GM12875 (cell line): ENCODE measurements around the gene RARS2.

Experiments used
- H3K4me3 ChIP-seq: one replicate; pipeline ENCODE4 v1.5.1; 2011; ENCODE audit warnings: low read depth, low read length, control low read depth
- TF ChIP-seq, protein P1 (sequence below): IDR thresholded peaks from 2 replicates; pipeline ENCODE4 v1.5.1; 2011; ENCODE audit warnings: low read depth, mild to moderate bottlenecking, control low read depth, inconsistent platforms, low read length, moderate library complexity, borderline replicate concordance; ENCODE audit not compliant: insufficient read depth

Gene RARS2, protein sequence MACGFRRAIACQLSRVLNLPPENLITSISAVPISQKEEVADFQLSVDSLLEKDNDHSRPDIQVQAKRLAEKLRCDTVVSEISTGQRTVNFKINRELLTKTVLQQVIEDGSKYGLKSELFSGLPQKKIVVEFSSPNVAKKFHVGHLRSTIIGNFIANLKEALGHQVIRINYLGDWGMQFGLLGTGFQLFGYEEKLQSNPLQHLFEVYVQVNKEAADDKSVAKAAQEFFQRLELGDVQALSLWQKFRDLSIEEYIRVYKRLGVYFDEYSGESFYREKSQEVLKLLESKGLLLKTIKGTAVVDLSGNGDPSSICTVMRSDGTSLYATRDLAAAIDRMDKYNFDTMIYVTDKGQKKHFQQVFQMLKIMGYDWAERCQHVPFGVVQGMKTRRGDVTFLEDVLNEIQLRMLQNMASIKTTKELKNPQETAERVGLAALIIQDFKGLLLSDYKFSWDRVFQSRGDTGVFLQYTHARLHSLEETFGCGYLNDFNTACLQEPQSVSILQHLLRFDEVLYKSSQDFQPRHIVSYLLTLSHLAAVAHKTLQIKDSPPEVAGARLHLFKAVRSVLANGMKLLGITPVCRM

DNA sequence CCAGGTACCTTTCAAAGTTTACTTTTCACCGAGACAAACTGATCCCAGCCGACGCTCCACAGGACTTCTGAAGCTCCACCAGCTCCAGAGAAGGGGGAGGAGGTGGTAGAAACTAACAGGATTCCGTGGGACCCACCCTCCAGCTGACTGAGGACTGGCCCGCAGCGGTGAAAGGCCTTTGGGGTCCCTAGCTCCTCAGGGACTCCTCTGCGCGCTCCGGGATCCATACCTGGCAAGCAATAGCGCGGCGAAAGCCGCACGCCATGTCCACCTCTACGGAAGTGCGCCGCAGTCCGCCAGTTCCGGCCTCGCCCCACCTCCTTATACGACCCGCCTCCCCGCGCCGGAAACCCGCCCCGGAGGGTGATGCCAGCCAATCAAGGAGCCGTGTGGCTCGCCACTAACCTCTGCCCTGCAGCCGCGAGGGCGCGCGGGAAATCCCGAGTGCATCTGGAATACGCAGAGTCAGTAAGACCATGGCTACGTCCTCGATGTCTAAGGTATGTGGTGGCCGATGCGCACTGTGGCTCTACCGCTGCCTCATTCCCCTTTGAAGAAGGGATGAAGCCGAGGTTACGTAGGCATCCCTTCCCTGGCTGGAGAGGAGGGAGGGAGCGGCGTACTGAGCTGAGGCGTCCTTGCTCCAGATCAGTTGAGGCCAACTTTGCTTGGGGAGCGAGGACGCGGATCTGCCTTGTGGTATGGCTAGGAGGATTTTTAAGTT, at the start of gene RARS2, which contains the start of gene ORC3:
TSS of gene RARS2 (minus strand) at position 295 of the 724 bp plus-strand sequence. CDS start at position 265, 30 bp downstream.
TSS of gene ORC3 (plus strand) at position 443 of the 724 bp plus-strand sequence. CDS start at position 477, 34 bp downstream.
- TF ChIP-seq, protein P1, sequence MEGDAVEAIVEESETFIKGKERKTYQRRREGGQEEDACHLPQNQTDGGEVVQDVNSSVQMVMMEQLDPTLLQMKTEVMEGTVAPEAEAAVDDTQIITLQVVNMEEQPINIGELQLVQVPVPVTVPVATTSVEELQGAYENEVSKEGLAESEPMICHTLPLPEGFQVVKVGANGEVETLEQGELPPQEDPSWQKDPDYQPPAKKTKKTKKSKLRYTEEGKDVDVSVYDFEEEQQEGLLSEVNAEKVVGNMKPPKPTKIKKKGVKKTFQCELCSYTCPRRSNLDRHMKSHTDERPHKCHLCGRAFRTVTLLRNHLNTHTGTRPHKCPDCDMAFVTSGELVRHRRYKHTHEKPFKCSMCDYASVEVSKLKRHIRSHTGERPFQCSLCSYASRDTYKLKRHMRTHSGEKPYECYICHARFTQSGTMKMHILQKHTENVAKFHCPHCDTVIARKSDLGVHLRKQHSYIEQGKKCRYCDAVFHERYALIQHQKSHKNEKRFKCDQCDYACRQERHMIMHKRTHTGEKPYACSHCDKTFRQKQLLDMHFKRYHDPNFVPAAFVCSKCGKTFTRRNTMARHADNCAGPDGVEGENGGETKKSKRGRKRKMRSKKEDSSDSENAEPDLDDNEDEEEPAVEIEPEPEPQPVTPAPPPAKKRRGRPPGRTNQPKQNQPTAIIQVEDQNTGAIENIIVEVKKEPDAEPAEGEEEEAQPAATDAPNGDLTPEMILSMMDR, result no peak
- H3K4me3 ChIP-seq, result peak within 1 kb of the TSS; percentile 83

DNA sequence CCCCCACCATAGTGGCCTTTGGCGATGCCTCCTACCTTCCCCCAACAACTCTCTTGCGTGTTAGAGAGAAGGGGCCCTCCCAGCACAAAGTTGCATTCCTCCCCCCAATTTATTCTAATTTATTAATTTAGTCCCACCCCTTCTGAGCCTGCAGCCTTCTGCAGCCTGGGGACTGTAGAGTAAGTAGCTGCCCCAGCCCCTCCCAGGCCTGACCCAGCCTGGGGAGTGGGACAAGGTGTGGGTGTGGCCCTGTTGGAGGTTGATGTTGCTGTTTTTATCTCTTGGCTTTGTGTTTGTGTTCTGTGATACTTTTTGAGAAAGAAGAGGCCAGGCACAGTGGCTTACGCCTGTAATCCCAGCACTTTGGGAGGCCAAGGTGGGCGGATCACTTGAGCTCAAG, 49.6 kb upstream of the RARS2 start:
- H3K4me3 ChIP-seq, result no peak overlapping the region
- TF ChIP-seq, protein P1, result no peak

DNA sequence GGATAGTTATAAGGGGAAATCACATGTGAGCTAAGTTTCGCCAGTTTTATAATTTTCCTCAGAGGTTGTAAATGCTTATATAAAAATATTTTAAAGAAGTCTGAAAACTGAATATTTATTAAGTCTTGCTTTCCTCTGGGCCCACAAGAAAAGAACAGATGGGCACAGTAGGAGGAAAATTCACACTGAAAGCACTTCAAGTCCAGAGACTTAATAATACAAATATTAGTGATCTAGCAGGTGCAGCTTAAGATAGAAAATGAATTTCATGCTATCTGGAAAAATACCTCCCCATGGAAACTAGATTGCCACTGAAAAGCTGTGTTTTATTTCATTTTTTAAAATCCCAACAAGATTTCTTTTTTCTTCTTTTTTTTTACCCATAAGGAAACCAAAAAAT, 47.3 kb upstream of the RARS2 start:
- no peak overlapping the region for H3K4me3 ChIP-seq
- TF ChIP-seq, protein P1, result no peak

DNA sequence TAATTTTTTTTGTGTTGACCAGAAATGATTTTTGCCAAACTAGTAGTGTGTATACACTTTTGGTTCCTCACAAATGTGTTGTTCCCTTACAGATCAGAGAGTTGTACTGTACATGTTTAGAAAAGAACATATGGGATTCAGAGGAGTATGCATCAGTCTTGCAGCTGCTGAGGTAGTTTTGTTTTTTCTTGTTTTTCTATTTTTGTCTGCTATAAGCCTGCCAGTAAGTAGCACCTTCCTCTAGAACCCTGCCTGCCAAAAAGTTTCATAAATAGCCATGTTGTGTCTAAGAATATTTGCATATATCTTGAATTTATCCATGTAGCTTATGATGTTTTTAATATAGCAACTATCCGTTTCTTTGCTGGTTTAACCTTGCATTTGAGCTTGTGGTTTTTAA, 46.5 kb upstream of the RARS2 start:
- TF ChIP-seq, protein P1, result no peak
- H3K4me3 ChIP-seq, result no peak overlapping the region

DNA sequence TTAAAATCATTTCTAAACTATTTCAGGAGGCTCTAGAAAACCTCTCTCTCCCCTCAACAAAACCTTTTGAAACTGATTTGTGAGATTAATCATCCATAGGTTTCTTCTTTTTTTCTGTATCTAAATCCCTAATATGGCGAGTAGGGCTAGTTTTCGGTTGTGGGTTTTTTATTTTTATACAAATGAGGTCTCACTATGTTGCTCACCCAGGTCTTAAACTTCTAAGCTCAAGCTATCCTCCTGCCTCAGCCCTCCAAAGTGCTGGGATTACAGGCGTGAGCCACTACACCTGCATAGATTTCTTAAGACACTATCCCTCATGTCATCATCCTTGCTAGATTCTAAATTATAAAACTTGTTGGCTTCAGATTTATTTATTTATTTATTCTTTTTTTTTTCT, 44.1 kb upstream of the RARS2 start:
- H3K4me3 ChIP-seq, result no peak overlapping the region
- TF ChIP-seq, protein P1, result no peak

DNA sequence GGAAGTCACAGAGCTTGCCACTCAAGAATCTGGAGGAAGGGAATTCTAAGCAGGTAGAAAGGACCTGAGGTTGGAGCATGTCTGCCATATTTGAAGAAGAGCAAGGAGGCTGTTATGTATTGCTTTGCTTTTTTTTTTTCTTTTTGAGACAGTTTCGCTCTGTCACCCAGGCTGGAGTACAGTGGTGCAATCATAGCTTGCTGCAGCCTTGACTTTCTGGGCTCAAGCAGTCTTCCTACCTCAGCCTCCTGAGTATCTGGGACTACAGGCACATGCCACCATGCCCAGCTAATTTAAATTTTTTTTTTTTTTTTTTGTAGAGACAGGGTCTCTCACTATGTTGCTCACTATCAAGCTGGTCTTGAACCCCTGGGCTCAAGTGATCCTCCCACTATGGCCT, 41.0 kb upstream of the RARS2 start:
- H3K4me3 ChIP-seq, result no peak overlapping the region
- TF ChIP-seq, protein P1, result no peak
